ENCODE results near the gene GOSR1.
"Not testable (repeated sequence)": the region's sequence is repeated elsewhere in the genome, so short reads cannot be mapped to it uniquely, and the experiment has no call there.

GOSR1 gene

DNA sequence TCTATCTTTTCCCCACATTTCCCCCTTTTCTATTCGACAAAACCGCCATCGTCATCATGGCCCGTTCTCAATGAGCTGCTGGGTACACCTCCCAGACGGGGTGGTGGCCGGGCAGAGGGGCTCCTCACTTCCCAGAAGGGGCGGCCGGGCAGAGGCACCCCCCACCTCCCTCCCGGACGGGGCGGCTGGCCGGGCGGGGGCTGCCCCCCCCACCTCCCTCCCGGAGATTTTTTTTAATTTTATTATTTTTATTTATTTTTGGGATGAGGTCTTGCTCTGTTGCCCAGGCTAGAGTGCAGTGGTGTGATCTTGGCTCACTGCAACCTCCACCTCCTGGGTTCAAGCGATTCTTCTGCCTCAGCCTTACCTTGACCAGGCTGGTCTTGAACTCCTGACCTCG, 59.6 kb downstream of the GOSR1 start:
- not testable (repeated sequence) for H3K27ac ChIP-seq (ENCODE audit: low read depth in 2 of 2, low read length in 2 of 2); H3K27me3 ChIP-seq (ENCODE audit: control insufficient read depth in 2 of 2, insufficient read depth in 2 of 2, low read length in 2 of 2)

GRCh38 chr17:30537667-30538066, 60.5 kb downstream of the GOSR1 start:
- not testable (repeated sequence) for H3K27me3 ChIP-seq (ENCODE audit: control insufficient read depth in 2 of 2, insufficient read depth in 2 of 2, low read length in 2 of 2); H3K4me3 ChIP-seq (ENCODE audit: low read length in 2 of 2); H3K4me1 ChIP-seq (ENCODE audit: control insufficient read depth in 2 of 2, insufficient read depth in 2 of 2, low read length in 2 of 2); H3K27ac ChIP-seq (ENCODE audit: low read depth in 2 of 2, low read length in 2 of 2); H3K36me3 ChIP-seq (ENCODE audit: control insufficient read depth in 2 of 2, insufficient read depth in 2 of 2, low read length in 2 of 2); H3K9ac ChIP-seq (ENCODE audit: low read depth in 1 of 2, low read length in 2 of 2); H3K9me3 ChIP-seq (ENCODE audit: control insufficient read depth in 2 of 2, low read length in 2 of 2)

More for the DNA sequence above, 59.6 kb downstream of the GOSR1 start:
- H3K4me1 ChIP-seq (ENCODE audit: control insufficient read depth in 2 of 2, insufficient read depth in 2 of 2, low read length in 2 of 2); H3K4me3 ChIP-seq (ENCODE audit: low read length in 2 of 2); H3K9me3 ChIP-seq (ENCODE audit: control insufficient read depth in 2 of 2, low read length in 2 of 2); H3K36me3 ChIP-seq (ENCODE audit: control insufficient read depth in 2 of 2, insufficient read depth in 2 of 2, low read length in 2 of 2); H3K9ac ChIP-seq (ENCODE audit: low read depth in 1 of 2, low read length in 2 of 2): not testable (repeated sequence)

GRCh38 chr17:30541802-30542201, 64.6 kb downstream of the GOSR1 start:
- H3K4me1 ChIP-seq (ENCODE audit: control insufficient read depth in 2 of 2, insufficient read depth in 2 of 2, low read length in 2 of 2) = no peaks in the 10 kb centered on the region

DNA sequence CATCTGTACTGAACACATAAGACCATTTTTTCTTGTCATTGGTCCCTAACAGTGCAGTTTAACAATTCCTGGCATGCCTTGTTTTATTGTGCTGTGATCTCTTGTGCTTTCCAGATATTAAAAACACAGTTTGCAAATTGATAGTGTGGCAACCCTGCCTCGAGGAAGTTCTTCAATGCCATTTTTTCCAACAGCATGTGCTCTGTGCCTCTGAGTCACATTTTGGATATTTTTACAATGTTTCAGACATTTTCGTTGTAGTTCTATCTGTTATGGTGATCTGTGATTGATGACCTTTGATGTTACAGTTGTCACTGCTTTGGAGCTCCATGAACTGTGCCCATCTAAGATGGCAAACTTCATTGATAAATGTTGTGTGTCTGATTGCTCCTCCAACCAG, 66.2 kb downstream of the GOSR1 start:
- no peaks in the 10 kb centered on the region for H3K4me1 ChIP-seq (ENCODE audit: control insufficient read depth in 2 of 2, insufficient read depth in 2 of 2, low read length in 2 of 2)
- no peak overlapping the region for H3K27ac ChIP-seq (ENCODE audit: low read depth in 2 of 2, low read length in 2 of 2)
- no peak overlapping the region for H3K9ac ChIP-seq (ENCODE audit: low read depth in 1 of 2, low read length in 2 of 2)
- H3K9me3 ChIP-seq (ENCODE audit: control insufficient read depth in 2 of 2, low read length in 2 of 2) = no peaks in the 10 kb centered on the region
- no peak overlapping the region for H3K4me3 ChIP-seq (ENCODE audit: low read length in 2 of 2)
- H3K27me3 ChIP-seq (ENCODE audit: control insufficient read depth in 2 of 2, insufficient read depth in 2 of 2, low read length in 2 of 2) = no peaks in the 10 kb centered on the region
- no peaks in the 10 kb centered on the region for H3K36me3 ChIP-seq (ENCODE audit: control insufficient read depth in 2 of 2, insufficient read depth in 2 of 2, low read length in 2 of 2)

More at GRCh38 chr17:30541802-30542201, 64.6 kb downstream of the GOSR1 start:
- H3K27ac ChIP-seq (ENCODE audit: low read depth in 2 of 2, low read length in 2 of 2) = no peak overlapping the region
- no peaks in the 10 kb centered on the region for H3K9me3 ChIP-seq (ENCODE audit: control insufficient read depth in 2 of 2, low read length in 2 of 2)
- no peaks in the 10 kb centered on the region for H3K36me3 ChIP-seq (ENCODE audit: control insufficient read depth in 2 of 2, insufficient read depth in 2 of 2, low read length in 2 of 2)
- no peak overlapping the region for H3K9ac ChIP-seq (ENCODE audit: low read depth in 1 of 2, low read length in 2 of 2)
- no peak overlapping the region for H3K4me3 ChIP-seq (ENCODE audit: low read length in 2 of 2)
- H3K27me3 ChIP-seq (ENCODE audit: control insufficient read depth in 2 of 2, insufficient read depth in 2 of 2, low read length in 2 of 2) = no peaks in the 10 kb centered on the region

DNA sequence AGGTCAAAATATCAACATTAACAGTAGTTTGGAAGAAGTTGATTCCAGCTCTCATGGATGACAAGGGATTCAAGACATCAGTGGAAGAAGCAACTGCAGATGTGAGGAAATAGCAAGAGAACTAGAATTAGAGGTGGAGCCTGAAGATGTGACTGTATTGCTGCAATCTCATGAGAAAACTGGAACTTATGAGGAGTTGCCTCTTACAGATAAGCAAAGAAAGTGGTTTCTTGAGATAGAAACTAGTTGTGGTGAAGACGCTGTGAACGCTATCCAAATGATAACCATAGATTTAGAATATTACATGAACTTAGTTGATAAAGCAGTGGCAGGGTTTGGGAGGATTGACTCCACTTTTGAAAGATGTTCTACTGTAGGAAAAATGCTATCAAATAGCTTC, 67.8 kb downstream of the GOSR1 start:
- Histone ChIP-seq H3K27ac (ENCODE audit: low read depth in 2 of 2, low read length in 2 of 2) (no peak overlapping the region), H3K36me3 (ENCODE audit: control insufficient read depth in 2 of 2, insufficient read depth in 2 of 2, low read length in 2 of 2) (no peaks in the 10 kb centered on the region), H3K9ac (ENCODE audit: low read depth in 1 of 2, low read length in 2 of 2) (no peak overlapping the region)

GRCh38 chr17:30547778-30548573, 70.8 kb downstream of the GOSR1 start:
- Histone ChIP-seq H3K36me3 (ENCODE audit: control insufficient read depth in 2 of 2, insufficient read depth in 2 of 2, low read length in 2 of 2) (no peaks in the 10 kb centered on the region), H3K9ac (ENCODE audit: low read depth in 1 of 2, low read length in 2 of 2) (no peak overlapping the region), H3K27me3 (ENCODE audit: control insufficient read depth in 2 of 2, insufficient read depth in 2 of 2, low read length in 2 of 2) (no peaks in the 10 kb centered on the region), H3K4me1 (ENCODE audit: control insufficient read depth in 2 of 2, insufficient read depth in 2 of 2, low read length in 2 of 2) (peaks cover 0 to 3% of the 10 kb centered on the region in 2 donors), H3K27ac (ENCODE audit: low read depth in 2 of 2, low read length in 2 of 2) (no peak overlapping the region), H3K9me3 (ENCODE audit: control insufficient read depth in 2 of 2, low read length in 2 of 2) (no peaks in the 10 kb centered on the region), H3K4me3 (ENCODE audit: low read length in 2 of 2) (no peak overlapping the region)

More for the DNA sequence above, 67.8 kb downstream of the GOSR1 start:
- Histone ChIP-seq H3K4me1 (ENCODE audit: control insufficient read depth in 2 of 2, insufficient read depth in 2 of 2, low read length in 2 of 2) (no peaks in the 10 kb centered on the region), H3K4me3 (ENCODE audit: low read length in 2 of 2) (no peak overlapping the region), H3K9me3 (ENCODE audit: control insufficient read depth in 2 of 2, low read length in 2 of 2) (no peaks in the 10 kb centered on the region), H3K27me3 (ENCODE audit: control insufficient read depth in 2 of 2, insufficient read depth in 2 of 2, low read length in 2 of 2) (no peaks in the 10 kb centered on the region)

- H3K27ac ChIP-seq (ENCODE audit: low read depth in 2 of 2, low read length in 2 of 2); H3K4me3 ChIP-seq (ENCODE audit: low read length in 2 of 2); H3K9ac ChIP-seq (ENCODE audit: low read depth in 1 of 2, low read length in 2 of 2); H3K4me1 ChIP-seq (ENCODE audit: control insufficient read depth in 2 of 2, insufficient read depth in 2 of 2, low read length in 2 of 2); H3K27me3 ChIP-seq (ENCODE audit: control insufficient read depth in 2 of 2, insufficient read depth in 2 of 2, low read length in 2 of 2); H3K9me3 ChIP-seq (ENCODE audit: control insufficient read depth in 2 of 2, low read length in 2 of 2); H3K36me3 ChIP-seq (ENCODE audit: control insufficient read depth in 2 of 2, insufficient read depth in 2 of 2, low read length in 2 of 2): not testable (repeated sequence)
Measured at GRCh38 chr17:30549181-30549580, 72.0 kb downstream of the GOSR1 start.

DNA sequence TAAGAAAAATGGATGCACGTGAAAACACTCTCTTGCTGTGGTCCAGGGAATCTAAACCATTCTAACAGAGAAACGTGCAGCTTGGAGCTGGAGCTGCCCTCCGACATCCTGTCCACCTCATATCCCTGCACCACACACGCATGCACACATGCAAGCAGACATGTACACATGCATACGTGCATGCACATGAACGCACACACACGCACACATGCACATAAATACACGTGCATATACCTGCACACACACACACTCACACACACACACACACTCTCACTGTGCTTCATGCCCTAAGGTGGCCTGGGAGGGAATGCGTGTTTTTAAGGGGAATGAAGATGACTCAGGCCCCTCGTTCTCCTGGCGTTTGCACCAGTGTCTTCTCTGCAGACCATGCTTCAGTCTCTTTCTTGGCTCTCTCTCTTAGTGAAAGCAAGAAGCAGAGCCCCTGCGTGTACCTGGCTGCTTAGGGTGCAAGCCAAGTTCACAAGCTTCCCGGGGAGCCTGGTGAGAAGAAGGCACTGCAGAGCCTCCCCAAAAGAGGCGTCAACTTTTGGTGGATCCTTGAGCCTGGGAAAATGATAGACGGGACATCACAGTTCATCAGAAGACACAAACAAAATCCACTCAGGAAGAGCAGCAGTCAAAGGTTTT, 72.8 kb downstream of the GOSR1 start:
- H3K9ac ChIP-seq (ENCODE audit: low read depth in 1 of 2, low read length in 2 of 2) = no peak overlapping the region
- no peaks in the 10 kb centered on the region for H3K9me3 ChIP-seq (ENCODE audit: control insufficient read depth in 2 of 2, low read length in 2 of 2)
- no peaks in the 10 kb centered on the region for H3K27me3 ChIP-seq (ENCODE audit: control insufficient read depth in 2 of 2, insufficient read depth in 2 of 2, low read length in 2 of 2)
- H3K4me3 ChIP-seq (ENCODE audit: low read length in 2 of 2) = no peak overlapping the region
- peaks cover 0 to 3% of the 10 kb centered on the region in 2 donors for H3K4me1 ChIP-seq (ENCODE audit: control insufficient read depth in 2 of 2, insufficient read depth in 2 of 2, low read length in 2 of 2)
- no peaks in the 10 kb centered on the region for H3K36me3 ChIP-seq (ENCODE audit: control insufficient read depth in 2 of 2, insufficient read depth in 2 of 2, low read length in 2 of 2)
- H3K27ac ChIP-seq (ENCODE audit: low read depth in 2 of 2, low read length in 2 of 2) = no peak overlapping the region

GRCh38 chr17:30550512-30551273, 73.5 kb downstream of the GOSR1 start:
- peaks cover 0 to 3% of the 10 kb centered on the region in 2 donors for H3K4me1 ChIP-seq (ENCODE audit: control insufficient read depth in 2 of 2, insufficient read depth in 2 of 2, low read length in 2 of 2)
- H3K4me3 ChIP-seq (ENCODE audit: low read length in 2 of 2) = no peak overlapping the region
- no peaks in the 10 kb centered on the region for H3K9me3 ChIP-seq (ENCODE audit: control insufficient read depth in 2 of 2, low read length in 2 of 2)
- H3K36me3 ChIP-seq (ENCODE audit: control insufficient read depth in 2 of 2, insufficient read depth in 2 of 2, low read length in 2 of 2) = no peaks in the 10 kb centered on the region
- H3K27me3 ChIP-seq (ENCODE audit: control insufficient read depth in 2 of 2, insufficient read depth in 2 of 2, low read length in 2 of 2) = no peaks in the 10 kb centered on the region
- H3K9ac ChIP-seq (ENCODE audit: low read depth in 1 of 2, low read length in 2 of 2) = no peak overlapping the region
- no peak overlapping the region for H3K27ac ChIP-seq (ENCODE audit: low read depth in 2 of 2, low read length in 2 of 2)

Measured in mucosa of rectum (tissue), 2 donors.